Prostate gland (tissue), 2 donors: ENCODE results near the gene AFAP1L1.

Source experiments
- POLR2A ChIP-seq: fragments of 450-650 bp; IDR thresholded peaks from one replicate; pipeline ENCODE4 v1.6.1; 2016; ENCODE audit warnings: antibody characterized with exemption, mild to moderate bottlenecking
- POLR2AphosphoS5 ChIP-seq: sonication (generic); formaldehyde crosslinking; IDR thresholded peaks from one replicate; pipeline ENCODE4 v1.6.1; 2017; ENCODE audit warnings: antibody characterized with exemption
- TF ChIP-seq, protein P1 (sequence below), 4 experiments: fragments of 200-600 bp in 2 of 4; fragments of 450-650 bp in 2 of 4; sonication (generic) in 2 of 4; IDR thresholded peaks; 1 replicate in 3 of 4; 2 replicates in 1 of 4; pipeline ENCODE4 v1.5.1; 2016 to 2019; ENCODE audit warnings: antibody characterized with exemption in 4 of 4, mild to moderate bottlenecking in 2 of 4, moderate library complexity in 2 of 4

- TF ChIP-seq, protein P1, sequence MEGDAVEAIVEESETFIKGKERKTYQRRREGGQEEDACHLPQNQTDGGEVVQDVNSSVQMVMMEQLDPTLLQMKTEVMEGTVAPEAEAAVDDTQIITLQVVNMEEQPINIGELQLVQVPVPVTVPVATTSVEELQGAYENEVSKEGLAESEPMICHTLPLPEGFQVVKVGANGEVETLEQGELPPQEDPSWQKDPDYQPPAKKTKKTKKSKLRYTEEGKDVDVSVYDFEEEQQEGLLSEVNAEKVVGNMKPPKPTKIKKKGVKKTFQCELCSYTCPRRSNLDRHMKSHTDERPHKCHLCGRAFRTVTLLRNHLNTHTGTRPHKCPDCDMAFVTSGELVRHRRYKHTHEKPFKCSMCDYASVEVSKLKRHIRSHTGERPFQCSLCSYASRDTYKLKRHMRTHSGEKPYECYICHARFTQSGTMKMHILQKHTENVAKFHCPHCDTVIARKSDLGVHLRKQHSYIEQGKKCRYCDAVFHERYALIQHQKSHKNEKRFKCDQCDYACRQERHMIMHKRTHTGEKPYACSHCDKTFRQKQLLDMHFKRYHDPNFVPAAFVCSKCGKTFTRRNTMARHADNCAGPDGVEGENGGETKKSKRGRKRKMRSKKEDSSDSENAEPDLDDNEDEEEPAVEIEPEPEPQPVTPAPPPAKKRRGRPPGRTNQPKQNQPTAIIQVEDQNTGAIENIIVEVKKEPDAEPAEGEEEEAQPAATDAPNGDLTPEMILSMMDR (IDR thresholded peaks at IDR 0.05) = no peak
- TF ChIP-seq POLR2A (no peak), POLR2AphosphoS5 (no peak)
Measured at GRCh38 chr5:149256451-149256850, 15.2 kb upstream of the AFAP1L1 start.
